GM12872 (cell line): ENCODE data around the gene YKT6.
A peak's percentile ranks its signal among the peaks of the same experiment; 100 is the strongest.

Experiments used
- TF ChIP-seq, protein P1 (sequence below): IDR thresholded peaks from 3 replicates; pipeline ENCODE4 v1.5.1; 2011; ENCODE audit warnings: low read depth, mild to moderate bottlenecking, low read length, moderate library complexity; ENCODE audit not compliant: insufficient read depth

Gene YKT6

DNA sequence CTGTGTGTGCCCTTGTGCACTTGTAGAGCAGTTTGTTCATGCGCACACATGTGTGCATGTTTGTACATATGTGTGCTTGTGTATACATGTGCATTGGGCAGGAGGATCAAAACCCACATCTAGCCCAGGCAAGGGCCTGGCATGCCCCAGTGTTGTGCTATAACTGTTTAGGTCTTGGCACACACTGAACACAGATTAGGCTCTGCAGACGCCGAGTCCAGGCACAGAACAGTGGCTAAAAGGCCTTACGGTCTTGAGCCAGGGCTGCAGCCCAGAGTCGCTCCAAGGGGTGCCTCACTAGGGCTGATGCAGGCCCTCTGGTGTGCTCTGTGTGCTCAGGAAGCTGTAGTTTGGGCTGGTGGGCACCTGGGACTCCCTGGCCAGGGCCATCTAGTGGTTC is 55.7 kb downstream of the YKT6 start:
- TF ChIP-seq, protein P1, sequence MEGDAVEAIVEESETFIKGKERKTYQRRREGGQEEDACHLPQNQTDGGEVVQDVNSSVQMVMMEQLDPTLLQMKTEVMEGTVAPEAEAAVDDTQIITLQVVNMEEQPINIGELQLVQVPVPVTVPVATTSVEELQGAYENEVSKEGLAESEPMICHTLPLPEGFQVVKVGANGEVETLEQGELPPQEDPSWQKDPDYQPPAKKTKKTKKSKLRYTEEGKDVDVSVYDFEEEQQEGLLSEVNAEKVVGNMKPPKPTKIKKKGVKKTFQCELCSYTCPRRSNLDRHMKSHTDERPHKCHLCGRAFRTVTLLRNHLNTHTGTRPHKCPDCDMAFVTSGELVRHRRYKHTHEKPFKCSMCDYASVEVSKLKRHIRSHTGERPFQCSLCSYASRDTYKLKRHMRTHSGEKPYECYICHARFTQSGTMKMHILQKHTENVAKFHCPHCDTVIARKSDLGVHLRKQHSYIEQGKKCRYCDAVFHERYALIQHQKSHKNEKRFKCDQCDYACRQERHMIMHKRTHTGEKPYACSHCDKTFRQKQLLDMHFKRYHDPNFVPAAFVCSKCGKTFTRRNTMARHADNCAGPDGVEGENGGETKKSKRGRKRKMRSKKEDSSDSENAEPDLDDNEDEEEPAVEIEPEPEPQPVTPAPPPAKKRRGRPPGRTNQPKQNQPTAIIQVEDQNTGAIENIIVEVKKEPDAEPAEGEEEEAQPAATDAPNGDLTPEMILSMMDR = no peak

- TF ChIP-seq, protein P1 = no peak
Observed at GRCh38 chr7:44257213-44257612, 56.4 kb downstream of the YKT6 start.

DNA sequence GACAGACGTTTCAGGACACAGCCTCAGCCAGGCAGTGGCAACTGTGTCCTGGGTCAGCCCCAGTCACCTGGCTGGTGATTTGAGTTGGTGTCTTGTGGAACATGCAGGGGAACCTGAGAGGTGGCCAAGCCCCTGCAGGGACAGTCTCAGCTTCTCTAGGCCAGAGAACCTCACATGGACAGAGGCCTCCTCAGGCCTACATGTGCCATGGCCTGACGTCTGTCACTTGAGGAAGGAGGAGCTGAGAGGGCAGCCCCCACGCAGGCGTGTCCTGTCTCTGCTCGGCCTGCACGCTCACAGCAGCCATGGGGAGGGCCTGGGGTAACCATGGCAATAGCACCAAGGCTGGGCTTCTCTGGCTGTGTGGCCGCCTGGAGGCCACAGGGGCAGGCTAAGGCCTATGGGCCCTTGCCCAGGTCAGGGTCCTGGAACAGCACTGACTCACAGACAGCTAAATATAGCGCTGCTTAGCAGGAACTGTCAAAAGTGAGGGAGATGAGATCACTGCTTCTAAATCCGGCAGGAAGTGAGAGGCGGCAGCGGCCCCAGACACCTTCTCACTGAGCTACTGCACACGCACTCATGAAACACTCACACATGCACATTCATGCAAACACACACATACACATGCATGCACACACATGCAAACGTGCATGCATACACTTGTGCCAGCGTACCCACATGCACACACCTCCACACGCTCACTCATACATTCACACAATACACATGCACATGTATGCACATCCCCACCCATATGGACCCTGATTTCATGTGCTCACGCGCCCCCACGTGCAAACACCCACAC is 57.0 kb downstream of the YKT6 start:
- TF ChIP-seq, protein P1 = peak; percentile 27; the same call in 1 of the 3 replicates

DNA sequence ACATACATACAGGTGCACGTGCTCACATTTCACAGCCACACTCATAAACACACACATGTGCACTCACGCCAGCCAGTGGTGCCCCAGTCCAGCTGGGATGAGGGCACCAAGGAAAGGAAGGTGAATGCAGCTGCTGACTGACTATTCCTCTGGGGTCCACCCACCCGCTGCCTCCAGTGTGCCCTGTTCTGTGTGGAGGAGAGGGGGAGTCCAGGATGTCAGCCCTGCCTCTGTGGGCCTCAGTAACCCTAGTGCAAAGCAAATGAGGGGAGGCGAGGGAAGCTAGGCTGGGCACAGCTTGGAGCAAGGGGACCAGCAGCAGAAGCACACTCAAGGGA is 57.6 kb downstream of the YKT6 start:
- TF ChIP-seq, protein P1 = no peak

DNA sequence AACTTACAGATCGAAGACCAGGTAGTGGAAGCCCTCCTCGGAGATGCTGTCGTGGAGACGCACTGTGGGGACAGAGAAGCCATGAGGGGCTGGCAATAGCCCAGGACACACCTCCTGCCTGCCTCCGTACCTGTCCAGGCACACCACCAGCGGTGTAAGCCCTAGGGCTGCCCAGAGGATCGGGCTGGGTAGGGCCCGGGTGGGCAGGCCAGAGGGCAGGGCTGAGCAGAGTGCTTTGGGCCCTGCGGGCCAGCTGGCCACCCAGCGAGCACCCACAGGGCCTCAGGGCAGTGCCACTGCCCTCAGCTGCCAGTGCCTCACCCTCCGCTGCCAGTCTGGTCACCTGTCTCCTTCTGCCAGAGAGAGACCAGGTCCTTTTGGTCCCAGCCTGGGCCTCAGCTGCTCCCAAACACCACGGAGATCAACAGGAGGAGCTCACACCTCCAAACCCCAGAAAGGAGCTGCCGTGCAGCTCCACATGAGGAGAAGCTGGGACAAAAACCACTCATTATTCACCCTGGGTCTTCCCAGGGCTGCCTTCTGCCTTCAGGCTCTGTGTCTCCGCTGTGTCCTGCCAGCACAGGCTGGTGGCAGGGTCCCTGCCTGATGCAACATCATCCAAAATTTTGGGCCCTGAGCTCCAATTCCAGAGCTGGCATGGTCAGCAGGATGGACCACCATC is 58.2 kb downstream of the YKT6 start:
- TF ChIP-seq, protein P1 = no peak

GRCh38 chr7:44259547-44260457 is 59.0 kb downstream of the YKT6 start:
- TF ChIP-seq, protein P1 = no peak

DNA sequence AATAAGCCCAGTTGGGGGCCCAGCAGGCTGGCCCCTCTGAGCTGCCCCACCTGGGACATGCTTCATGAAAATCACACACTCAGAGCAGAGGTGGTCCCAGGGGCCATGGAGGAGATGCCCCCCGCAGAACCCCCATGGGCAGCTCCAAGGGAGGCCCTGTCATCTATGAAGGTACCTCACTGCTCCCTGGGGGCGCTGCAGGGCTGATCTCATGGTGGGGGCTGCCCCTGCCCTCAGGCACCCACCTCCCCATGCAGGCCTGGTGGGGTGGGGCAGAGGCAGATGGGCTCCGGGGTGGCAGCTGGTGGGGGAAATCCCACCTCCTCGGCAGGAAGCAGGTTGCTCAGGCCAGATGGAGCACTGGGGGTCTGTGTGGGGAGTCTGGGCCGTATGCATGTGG is 60.5 kb downstream of the YKT6 start:
- TF ChIP-seq, protein P1 = 0 out of 3 replicates have a peak, but pooled peaks have one; percentile 22
